Activated CD4-positive, CD25-positive, alpha-beta regulatory T cell (primary cell): ENCODE results near the gene CA4.

Experiments
- DNase-seq, 4 experiments: peaks; one replicate each; lab custom pipeline; 2025; lab: John Stamatoyannopoulos, UW

Gene CA4

GRCh38 chr17:60155815-60156214 is 6.0 kb downstream of the CA4 start:
- no peak for DNase-seq

- DNase-seq, result no peak
These were observed 7.0 kb downstream of the CA4 start for GRCh38 chr17:60156746-60157145.

- no peak for DNase-seq
These were observed 7.8 kb downstream of the CA4 start for GRCh38 chr17:60157487-60158040.

- no peak for DNase-seq
These were observed 9.1 kb downstream of the CA4 start for GRCh38 chr17:60158751-60159478.

GRCh38 chr17:60159479-60159866 is 9.7 kb downstream of the CA4 start:
- no peak for DNase-seq

GRCh38 chr17:60160829-60161501 is 11.2 kb downstream of the CA4 start:
- DNase-seq, result no peak

- DNase-seq, result no peak
These were observed 12.0 kb downstream of the CA4 start for GRCh38 chr17:60161598-60162330.

- DNase-seq, result no peak
These were observed 13.5 kb downstream of the CA4 start for GRCh38 chr17:60163108-60163784.

GRCh38 chr17:60164164-60164563 is 14.4 kb downstream of the CA4 start:
- no peak for DNase-seq

GRCh38 chr17:60164697-60165096 is 14.9 kb downstream of the CA4 start:
- no peak for DNase-seq

- DNase-seq, result no peak
These were observed 15.4 kb downstream of the CA4 start for GRCh38 chr17:60165223-60165622.

GRCh38 chr17:60165971-60166370 is 16.2 kb downstream of the CA4 start:
- DNase-seq, result no peak

- DNase-seq, result no peak
These were observed 17.4 kb downstream of the CA4 start for GRCh38 chr17:60167065-60167741.

GRCh38 chr17:60168654-60169053 is 18.9 kb downstream of the CA4 start:
- DNase-seq, result no peak

- no peak for DNase-seq
These were observed 20.4 kb downstream of the CA4 start for GRCh38 chr17:60169921-60170817.

- DNase-seq, result no peak
These were observed 21.3 kb downstream of the CA4 start for GRCh38 chr17:60170835-60171752.

GRCh38 chr17:60171753-60172079 is 21.9 kb downstream of the CA4 start:
- DNase-seq, result no peak

GRCh38 chr17:60173304-60173819 is 23.6 kb downstream of the CA4 start:
- no peak for DNase-seq

GRCh38 chr17:60174035-60174434 is 24.3 kb downstream of the CA4 start:
- no peak for DNase-seq
